BLaER1 (cell line): ENCODE data around the gene FREM2.

ENCODE experiments used
- H3K27ac ChIP-seq: shearing (Covaris generic); formaldehyde crosslinking; 2 replicates; pipeline ENCODE4 v1.8.1; 2022
- H3K27me3 ChIP-seq: shearing (Covaris generic); formaldehyde crosslinking; 2 replicates; pipeline ENCODE4 v1.8.1; 2022
- H3K36me3 ChIP-seq: shearing (Covaris generic); formaldehyde crosslinking; 2 replicates; pipeline ENCODE4 v1.8.1; 2022
- H3K4me1 ChIP-seq: shearing (Covaris generic); formaldehyde crosslinking; 2 replicates; pipeline ENCODE4 v1.8.1; 2022
- H3K4me2 ChIP-seq: shearing (Covaris generic); formaldehyde crosslinking; 2 replicates; pipeline ENCODE4 v1.8.1; 2022
- H3K4me3 ChIP-seq: shearing (Covaris generic); formaldehyde crosslinking; 2 replicates; pipeline ENCODE4 v1.8.1; 2022
- H3K9ac ChIP-seq: shearing (Covaris generic); formaldehyde crosslinking; 2 replicates; pipeline ENCODE4 v1.8.1; 2022
- H3K9me3 ChIP-seq: shearing (Covaris generic); formaldehyde crosslinking; 2 replicates; pipeline ENCODE4 v1.8.1; 2022
- H4K20me1 ChIP-seq: shearing (Covaris generic); formaldehyde crosslinking; 2 replicates; pipeline ENCODE4 v1.8.1; 2022
- Cebpa-rat ChIP-seq: shearing (Covaris generic); IDR thresholded peaks from 2 replicates; pipeline ENCODE4 v1.8.1; 2022

Gene FREM2

GRCh38 chr13:38685431-38685830 is 1.4 kb upstream of the FREM2 start:
- Histone ChIP-seq H3K9me3 (peaks cover 29% of the 10 kb centered on the region), H3K27me3 (no peaks in the 10 kb centered on the region), H3K4me3 (no peak overlapping the region)

GRCh38 chr13:38685974-38686576 is 802 bp upstream of the FREM2 start:
- TF ChIP-seq Cebpa-rat, result no peak
- Histone ChIP-seq H3K27ac (no peak overlapping the region), H3K4me3 (no peak overlapping the region), H4K20me1 (no peaks in the 10 kb centered on the region), H3K9ac (no peak overlapping the region), H3K9me3 (peaks cover 29% of the 10 kb centered on the region), H3K36me3 (no peaks in the 10 kb centered on the region), H3K4me1 (no peaks in the 10 kb centered on the region), H3K27me3 (no peaks in the 10 kb centered on the region), H3K4me2 (no peak overlapping the region)

More at GRCh38 chr13:38685431-38685830, 1.4 kb upstream of the FREM2 start:
- Histone ChIP-seq H4K20me1 (no peaks in the 10 kb centered on the region), H3K36me3 (no peaks in the 10 kb centered on the region), H3K4me1 (no peaks in the 10 kb centered on the region), H3K27ac (no peak overlapping the region), H3K9ac (no peak overlapping the region), H3K4me2 (no peak overlapping the region)
- TF ChIP-seq Cebpa-rat, result no peak

GRCh38 chr13:38687246-38688229 is 661 bp downstream of the FREM2 start:
- H3K4me3 ChIP-seq, result no peak overlapping the region
- H3K36me3 ChIP-seq, result no peaks in the 10 kb centered on the region
- H3K27me3 ChIP-seq, result no peaks in the 10 kb centered on the region
- peaks cover 29% of the 10 kb centered on the region for H3K9me3 ChIP-seq
- H3K4me1 ChIP-seq, result no peaks in the 10 kb centered on the region
- H3K9ac ChIP-seq, result no peak overlapping the region
- H4K20me1 ChIP-seq, result no peaks in the 10 kb centered on the region
- H3K4me2 ChIP-seq, result no peak overlapping the region
- H3K27ac ChIP-seq, result no peak overlapping the region
- TF ChIP-seq Cebpa-rat, result no peak

- H4K20me1 ChIP-seq, result no peaks in the 10 kb centered on the region
- no peak overlapping the region for H3K27ac ChIP-seq
- TF ChIP-seq Cebpa-rat, result no peak
- no peaks in the 10 kb centered on the region for H3K27me3 ChIP-seq
- no peaks in the 10 kb centered on the region for H3K4me1 ChIP-seq
- H3K4me3 ChIP-seq, result no peak overlapping the region
- H3K9ac ChIP-seq, result no peak overlapping the region
- no peaks in the 10 kb centered on the region for H3K36me3 ChIP-seq
- no peak overlapping the region for H3K4me2 ChIP-seq
- H3K9me3 ChIP-seq, result peaks cover 29% of the 10 kb centered on the region
Measured at GRCh38 chr13:38688674-38689073, 1.8 kb downstream of the FREM2 start.

- Histone ChIP-seq H3K4me3 (no peak overlapping the region), H3K9me3 (peaks cover 29% of the 10 kb centered on the region), H4K20me1 (no peaks in the 10 kb centered on the region), H3K27ac (no peak overlapping the region), H3K27me3 (no peaks in the 10 kb centered on the region), H3K36me3 (no peaks in the 10 kb centered on the region), H3K4me2 (no peak overlapping the region), H3K9ac (no peak overlapping the region), H3K4me1 (no peaks in the 10 kb centered on the region)
- no peak for TF ChIP-seq Cebpa-rat
Measured at GRCh38 chr13:38690231-38690630, 3.4 kb downstream of the FREM2 start.

- H4K20me1 ChIP-seq, result no peaks in the 10 kb centered on the region
- no peak overlapping the region for H3K9ac ChIP-seq
- H3K27ac ChIP-seq, result no peak overlapping the region
- no peaks in the 10 kb centered on the region for H3K27me3 ChIP-seq
- no peaks in the 10 kb centered on the region for H3K4me1 ChIP-seq
- H3K4me2 ChIP-seq, result no peak overlapping the region
- TF ChIP-seq Cebpa-rat, result no peak
- no peaks in the 10 kb centered on the region for H3K36me3 ChIP-seq
- peaks cover 11% of the 10 kb centered on the region for H3K9me3 ChIP-seq
- no peak overlapping the region for H3K4me3 ChIP-seq
Measured at GRCh38 chr13:38693168-38693567, 6.3 kb downstream of the FREM2 start.

- no peaks in the 10 kb centered on the region for H3K4me1 ChIP-seq
- peaks cover 6% of the 10 kb centered on the region; the same call in 1 of the 2 replicates for H3K9me3 ChIP-seq
- no peak overlapping the region for H3K27ac ChIP-seq
- no peak overlapping the region for H3K4me3 ChIP-seq
- TF ChIP-seq Cebpa-rat, result no peak
- H3K4me2 ChIP-seq, result no peak overlapping the region
- no peaks in the 10 kb centered on the region for H3K36me3 ChIP-seq
- no peaks in the 10 kb centered on the region for H4K20me1 ChIP-seq
- no peak overlapping the region for H3K9ac ChIP-seq
- no peaks in the 10 kb centered on the region for H3K27me3 ChIP-seq
Measured at GRCh38 chr13:38693641-38694040, 6.8 kb downstream of the FREM2 start.

- no peak overlapping the region for H3K4me3 ChIP-seq
- no peak overlapping the region for H3K9ac ChIP-seq
- no peaks in the 10 kb centered on the region for H3K4me1 ChIP-seq
- H4K20me1 ChIP-seq, result no peaks in the 10 kb centered on the region
- H3K27ac ChIP-seq, result no peak overlapping the region
- no peaks in the 10 kb centered on the region for H3K9me3 ChIP-seq
- H3K4me2 ChIP-seq, result no peak overlapping the region
- no peaks in the 10 kb centered on the region for H3K27me3 ChIP-seq
- H3K36me3 ChIP-seq, result no peaks in the 10 kb centered on the region
- no peak for TF ChIP-seq Cebpa-rat
Measured at GRCh38 chr13:38697197-38697596, 10.3 kb downstream of the FREM2 start.

- no peak overlapping the region for H3K4me2 ChIP-seq
- no peak overlapping the region for H3K4me3 ChIP-seq
- H3K27ac ChIP-seq, result no peak overlapping the region
- no peak overlapping the region for H3K9ac ChIP-seq
- no peak for TF ChIP-seq Cebpa-rat
- H3K4me1 ChIP-seq, result no peaks in the 10 kb centered on the region
- H3K9me3 ChIP-seq, result no peaks in the 10 kb centered on the region
- H3K27me3 ChIP-seq, result no peaks in the 10 kb centered on the region
- no peaks in the 10 kb centered on the region for H3K36me3 ChIP-seq
- no peaks in the 10 kb centered on the region for H4K20me1 ChIP-seq
Measured at GRCh38 chr13:38697628-38698333, 10.9 kb downstream of the FREM2 start.

GRCh38 chr13:38700051-38700450 is 13.2 kb downstream of the FREM2 start:
- H4K20me1 ChIP-seq, result no peaks in the 10 kb centered on the region
- no peaks in the 10 kb centered on the region for H3K9me3 ChIP-seq
- no peak overlapping the region for H3K4me2 ChIP-seq
- no peaks in the 10 kb centered on the region for H3K4me1 ChIP-seq
- no peak for TF ChIP-seq Cebpa-rat
- H3K36me3 ChIP-seq, result no peaks in the 10 kb centered on the region
- no peaks in the 10 kb centered on the region for H3K27me3 ChIP-seq
- no peak overlapping the region for H3K27ac ChIP-seq
- no peak overlapping the region for H3K4me3 ChIP-seq
- H3K9ac ChIP-seq, result no peak overlapping the region
